ENCODE data around the gene WIPI1. TPM values are rescaled to one million over a fixed set of nuclear protein-coding genes. Genes with fewer than 3 reads are reported as not detected.

WIPI1 gene
- total RNA-seq, 1 experiment from 2014 or later: 20.2 TPM

- ATAC-seq (no peak), DNase-seq (no peak)
- Histone ChIP-seq H3K4me2 (ENCODE audit: low read length) (no peak overlapping the region), H3K36me3 (ENCODE audit: low read depth, low read length) (no peaks in the 10 kb centered on the region), H3K27me3 (ENCODE audit: low read length) (no peaks in the 10 kb centered on the region), H3K9me3 (ENCODE audit: low read length) (no peaks in the 10 kb centered on the region), H4K20me1 (ENCODE audit: low read length) (no peaks in the 10 kb centered on the region), H3K9me2 (replicated peaks; ENCODE audit: low read length) (no peaks in the 10 kb centered on the region), H3K4me1 (ENCODE audit: insufficient read depth, low read length) (peaks cover 5% of the 10 kb centered on the region; the same call in 1 of the 2 replicates), H3K79me2 (ENCODE audit: low read length) (no peaks in the 10 kb centered on the region), H3K9ac (ENCODE audit: low read length) (no peak overlapping the region), H3K4me3 (ENCODE audit: low read length) (no peak overlapping the region), H3F3A (ENCODE audit: low read length, unreplicated experiment) (no peaks in the 10 kb centered on the region), H2AFZ (ENCODE audit: low read length) (no peak overlapping the region), H3K27ac (ENCODE audit: low read length) (no peak overlapping the region)
- POLR2A ChIA-PET (ENCODE audit: unreplicated experiment): no interaction called here
- CTCF ChIA-PET: interaction anchor here (0.6 kb wide), 1 partner anchor 482 kb away, joined by 4 read pairs; no protein-coding TSS in a partner anchor
- intact Hi-C loops (cut with micrococcal nuclease): no loop called here
- no TSS peak for BruUV-seq (replicated peaks)
- no peak for TF ChIP-seq EZH2 (IDR thresholded peaks at IDR 0.05; ENCODE audit: low read length, unreplicated experiment)
- TF ChIP-seq, protein P1, sequence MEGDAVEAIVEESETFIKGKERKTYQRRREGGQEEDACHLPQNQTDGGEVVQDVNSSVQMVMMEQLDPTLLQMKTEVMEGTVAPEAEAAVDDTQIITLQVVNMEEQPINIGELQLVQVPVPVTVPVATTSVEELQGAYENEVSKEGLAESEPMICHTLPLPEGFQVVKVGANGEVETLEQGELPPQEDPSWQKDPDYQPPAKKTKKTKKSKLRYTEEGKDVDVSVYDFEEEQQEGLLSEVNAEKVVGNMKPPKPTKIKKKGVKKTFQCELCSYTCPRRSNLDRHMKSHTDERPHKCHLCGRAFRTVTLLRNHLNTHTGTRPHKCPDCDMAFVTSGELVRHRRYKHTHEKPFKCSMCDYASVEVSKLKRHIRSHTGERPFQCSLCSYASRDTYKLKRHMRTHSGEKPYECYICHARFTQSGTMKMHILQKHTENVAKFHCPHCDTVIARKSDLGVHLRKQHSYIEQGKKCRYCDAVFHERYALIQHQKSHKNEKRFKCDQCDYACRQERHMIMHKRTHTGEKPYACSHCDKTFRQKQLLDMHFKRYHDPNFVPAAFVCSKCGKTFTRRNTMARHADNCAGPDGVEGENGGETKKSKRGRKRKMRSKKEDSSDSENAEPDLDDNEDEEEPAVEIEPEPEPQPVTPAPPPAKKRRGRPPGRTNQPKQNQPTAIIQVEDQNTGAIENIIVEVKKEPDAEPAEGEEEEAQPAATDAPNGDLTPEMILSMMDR (conservative IDR thresholded peaks at IDR 0.05; ENCODE audit: low read depth, low read length): no peak
- TF ChIP-seq EZH2phosphoT487 (IDR thresholded peaks at IDR 0.05; ENCODE audit: borderline replicate concordance, low read length): no peak
These were observed 60.8 kb downstream of the WIPI1 start for GRCh38 chr17:68396226-68397107.

GRCh38 chr17:68394608-68395331 lies 62.5 kb downstream of the WIPI1 start:
- H2AFZ ChIP-seq (ENCODE audit: low read length): no peak overlapping the region
- H3K9me2 ChIP-seq (replicated peaks; ENCODE audit: low read length): no peaks in the 10 kb centered on the region
- H3K9ac ChIP-seq (ENCODE audit: low read length): no peak overlapping the region
- no peaks in the 10 kb centered on the region for H3F3A ChIP-seq (ENCODE audit: low read length, unreplicated experiment)
- H3K4me2 ChIP-seq (ENCODE audit: low read length): no peak overlapping the region
- DNase-seq: no peak
- no TSS peak for BruUV-seq (replicated peaks)
- no peak for ATAC-seq
- H3K27ac ChIP-seq (ENCODE audit: low read length): no peak overlapping the region
- H3K27me3 ChIP-seq (ENCODE audit: low read length): no peaks in the 10 kb centered on the region
- intact Hi-C loops (cut with micrococcal nuclease): no loop called here
- H3K79me2 ChIP-seq (ENCODE audit: low read length): no peaks in the 10 kb centered on the region
- peaks cover 5% of the 10 kb centered on the region; the same call in 1 of the 2 replicates for H3K4me1 ChIP-seq (ENCODE audit: insufficient read depth, low read length)
- no peaks in the 10 kb centered on the region for H3K36me3 ChIP-seq (ENCODE audit: low read depth, low read length)
- no peaks in the 10 kb centered on the region for H3K9me3 ChIP-seq (ENCODE audit: low read length)
- no peak overlapping the region for H3K4me3 ChIP-seq (ENCODE audit: low read length)
- ChIA-PET POLR2A (ENCODE audit: unreplicated experiment) (no interaction called here), CTCF (no interaction called here)
- H4K20me1 ChIP-seq (ENCODE audit: low read length): no peaks in the 10 kb centered on the region
- TF ChIP-seq, protein P1 (conservative IDR thresholded peaks at IDR 0.05; ENCODE audit: low read depth, low read length): no peak
- no peak for TF ChIP-seq EZH2phosphoT487 (IDR thresholded peaks at IDR 0.05; ENCODE audit: borderline replicate concordance, low read length)
- no peak for TF ChIP-seq EZH2 (IDR thresholded peaks at IDR 0.05; ENCODE audit: low read length, unreplicated experiment)

Data from PC-3 (cell line).